ENCODE measurements around the gene ELK4.

The ELK4 gene

DNA sequence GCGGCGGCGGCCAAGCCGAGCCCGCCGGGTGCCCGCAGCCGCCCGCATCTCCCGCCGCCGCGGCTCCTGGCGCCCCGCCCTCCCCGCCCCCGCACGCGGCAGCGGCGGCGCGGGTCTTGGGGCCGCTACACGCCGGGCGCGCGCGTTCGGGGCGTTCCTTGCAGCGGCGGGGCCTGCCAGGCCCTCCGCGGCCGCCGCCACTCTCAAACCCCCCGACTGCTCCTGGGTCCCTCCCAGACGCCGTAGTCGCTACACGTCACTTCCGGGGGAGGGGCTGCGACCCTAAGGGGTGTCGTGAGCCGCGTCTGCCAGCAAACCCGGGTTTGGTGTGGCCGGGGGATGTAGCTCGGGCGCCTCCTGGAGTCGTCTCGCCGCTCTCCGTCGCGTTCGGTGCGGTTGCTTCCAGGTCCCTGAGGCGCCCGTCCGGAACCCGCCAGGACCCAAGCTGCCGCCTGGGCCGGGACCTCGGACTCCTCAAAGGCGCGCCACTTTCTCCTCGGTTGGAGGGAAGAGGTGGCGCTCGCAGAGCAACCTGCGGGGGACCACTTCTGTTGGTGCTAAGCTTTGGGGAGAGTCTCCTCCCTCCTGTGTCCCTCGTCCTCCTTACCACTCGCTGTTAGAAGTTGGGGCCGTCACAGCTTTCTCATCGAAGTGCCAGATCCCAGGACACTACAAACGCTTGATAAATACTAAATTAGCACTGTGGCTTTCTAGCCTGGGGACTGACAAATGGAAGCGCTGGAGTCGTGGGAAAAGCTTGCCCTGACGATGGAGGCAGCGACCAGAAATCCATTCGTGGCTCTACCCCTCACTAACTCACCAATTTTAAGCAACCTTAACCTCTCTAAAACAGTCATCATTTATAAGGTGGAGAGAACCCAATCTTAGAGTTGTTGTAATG is at the start of gene ELK4:
TSS of gene ELK4 (minus strand) at position 244 of the 901 bp plus-strand sequence. CDS start 8,129 bp downstream, outside the sequence.
- Histone ChIP-seq H3K4me1 (ENCODE audit: control insufficient read depth, insufficient read depth, low read length) (peaks cover 14% of the 10 kb centered on the region), H3K27ac (ENCODE audit: low read depth, low read length) (peak within 1 kb of the TSS; percentile 92), H3K36me3 (ENCODE audit: control insufficient read depth, insufficient read depth, low read length) (no peaks in the 10 kb centered on the region), H3K9ac (ENCODE audit: low read length) (peak within 1 kb of the TSS; percentile 73), H3K27me3 (ENCODE audit: control insufficient read depth, insufficient read depth, low read length) (no peaks in the 10 kb centered on the region), H3K4me3 (ENCODE audit: low read length) (peak within 1 kb of the TSS; percentile 84)

DNA sequence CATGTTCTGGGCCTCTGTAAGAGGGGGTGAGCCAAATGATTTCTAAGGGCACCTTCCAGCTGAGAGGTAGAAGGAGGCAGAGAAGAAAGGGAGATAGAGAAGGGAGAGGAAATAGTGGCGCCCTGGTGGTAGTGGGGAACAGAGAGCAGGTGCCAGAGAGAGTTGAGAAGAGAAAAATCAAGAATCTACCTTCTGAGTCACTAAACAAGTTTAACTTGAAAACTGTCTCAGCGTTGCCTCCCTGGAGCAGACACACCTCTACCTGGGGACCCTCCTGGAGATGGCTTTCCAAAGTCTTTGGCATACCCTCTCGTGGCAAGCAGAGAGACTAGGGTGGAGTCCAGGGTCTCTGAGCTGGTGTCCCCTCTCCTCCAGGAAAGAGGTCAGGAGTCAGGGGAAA is 49.6 kb upstream of the ELK4 start:
- H3K27ac ChIP-seq (ENCODE audit: low read depth, low read length): no peak overlapping the region
- no peaks in the 10 kb centered on the region for H3K27me3 ChIP-seq (ENCODE audit: control insufficient read depth, insufficient read depth, low read length)
- no peak overlapping the region for H3K4me3 ChIP-seq (ENCODE audit: low read length)
- H3K4me1 ChIP-seq (ENCODE audit: control insufficient read depth, insufficient read depth, low read length): no peaks in the 10 kb centered on the region
- H3K36me3 ChIP-seq (ENCODE audit: control insufficient read depth, insufficient read depth, low read length): no peaks in the 10 kb centered on the region
- no peak overlapping the region for H3K9ac ChIP-seq (ENCODE audit: low read length)

GRCh38 chr1:205680073-205680851 is 48.5 kb upstream of the ELK4 start, which contains the start of gene SLC45A3:
Gene SLC45A3, minus strand, starts transcription at chr1:205680509. Its CDS starts 15,853 bp downstream, at chr1:205664656.
- Histone ChIP-seq H3K4me3 (ENCODE audit: low read length) (peak within 1 kb of the TSS; percentile 71), H3K36me3 (ENCODE audit: control insufficient read depth, insufficient read depth, low read length) (no peaks in the 10 kb centered on the region), H3K27ac (ENCODE audit: low read depth, low read length) (no peak within 1 kb of the TSS), H3K4me1 (ENCODE audit: control insufficient read depth, insufficient read depth, low read length) (no peaks in the 10 kb centered on the region), H3K9ac (ENCODE audit: low read length) (no peak within 1 kb of the TSS), H3K27me3 (ENCODE audit: control insufficient read depth, insufficient read depth, low read length) (no peaks in the 10 kb centered on the region)

DNA sequence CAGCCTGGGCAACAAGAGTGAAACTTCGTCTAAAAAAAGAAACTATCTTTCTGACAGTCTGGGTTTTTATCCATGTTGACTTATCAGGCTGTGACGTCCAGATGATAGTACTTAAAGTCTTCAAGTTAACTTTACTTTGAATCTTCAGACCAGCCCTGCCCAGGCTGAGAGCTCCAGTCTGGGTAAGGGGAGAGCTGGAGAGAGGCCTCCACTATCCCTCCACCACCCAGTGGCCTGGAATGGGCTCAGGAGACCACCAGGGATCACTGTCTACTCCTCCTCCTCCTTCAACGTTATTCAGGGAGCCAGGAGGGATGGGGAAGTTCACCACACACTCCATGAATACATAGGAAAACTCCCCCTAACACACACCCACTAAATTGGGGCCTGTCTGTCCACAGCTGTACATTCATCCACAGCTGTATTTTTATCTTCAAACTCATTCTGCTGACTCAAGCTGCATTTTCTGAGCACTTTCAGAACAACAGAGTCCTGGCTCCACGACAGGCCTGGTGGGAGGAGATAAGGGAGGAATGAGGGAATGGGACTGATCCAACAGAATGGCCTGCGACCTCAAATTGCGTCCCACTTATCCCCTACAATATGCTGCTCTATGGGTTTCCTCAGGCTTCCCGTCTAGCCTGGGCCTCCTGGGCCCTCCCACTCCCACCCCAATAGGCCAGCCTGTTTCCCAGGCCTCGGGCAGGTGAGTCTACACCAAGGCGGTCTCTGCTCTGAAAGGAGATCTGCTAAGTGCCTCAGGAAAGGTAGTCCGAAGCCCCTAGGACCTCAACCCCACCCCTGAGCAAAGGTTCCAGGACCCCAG is 46.7 kb upstream of the ELK4 start:
- H3K4me1 ChIP-seq (ENCODE audit: control insufficient read depth, insufficient read depth, low read length): no peaks in the 10 kb centered on the region
- H3K4me3 ChIP-seq (ENCODE audit: low read length): peak overlapping the region; percentile 4
- no peak overlapping the region for H3K27ac ChIP-seq (ENCODE audit: low read depth, low read length)
- no peak overlapping the region for H3K9ac ChIP-seq (ENCODE audit: low read length)
- H3K27me3 ChIP-seq (ENCODE audit: control insufficient read depth, insufficient read depth, low read length): no peaks in the 10 kb centered on the region
- H3K36me3 ChIP-seq (ENCODE audit: control insufficient read depth, insufficient read depth, low read length): no peaks in the 10 kb centered on the region

- no peaks in the 10 kb centered on the region for H3K4me1 ChIP-seq (ENCODE audit: control insufficient read depth, insufficient read depth, low read length)
- no peaks in the 10 kb centered on the region for H3K36me3 ChIP-seq (ENCODE audit: control insufficient read depth, insufficient read depth, low read length)
- no peak overlapping the region for H3K4me3 ChIP-seq (ENCODE audit: low read length)
- H3K27me3 ChIP-seq (ENCODE audit: control insufficient read depth, insufficient read depth, low read length): no peaks in the 10 kb centered on the region
- no peak overlapping the region for H3K9ac ChIP-seq (ENCODE audit: low read length)
- no peak overlapping the region for H3K27ac ChIP-seq (ENCODE audit: low read depth, low read length)
Observed at GRCh38 chr1:205677167-205677566, 45.4 kb upstream of the ELK4 start.

DNA sequence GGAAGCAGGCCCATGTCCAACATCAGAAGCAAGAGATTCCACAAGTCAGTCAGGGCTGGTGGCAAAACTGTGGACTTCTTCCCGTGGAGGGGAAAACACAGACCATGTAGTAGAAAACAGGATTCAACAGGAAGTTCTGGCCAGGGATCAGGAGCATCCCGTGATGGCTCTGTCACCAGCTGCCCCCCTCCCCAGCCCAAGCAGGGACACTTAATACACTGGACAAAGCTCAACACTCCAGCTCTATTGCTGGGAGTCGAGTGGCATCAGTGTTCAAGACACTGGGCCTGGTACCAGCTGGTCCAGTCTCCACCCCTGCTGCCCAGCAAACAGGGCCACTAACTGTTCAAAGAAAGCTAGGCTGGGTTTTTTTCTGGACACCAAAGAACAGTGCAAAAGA is 44.8 kb upstream of the ELK4 start:
- Histone ChIP-seq H3K4me3 (ENCODE audit: low read length) (no peak overlapping the region), H3K9ac (ENCODE audit: low read length) (no peak overlapping the region), H3K27ac (ENCODE audit: low read depth, low read length) (no peak overlapping the region), H3K4me1 (ENCODE audit: control insufficient read depth, insufficient read depth, low read length) (no peaks in the 10 kb centered on the region), H3K36me3 (ENCODE audit: control insufficient read depth, insufficient read depth, low read length) (no peaks in the 10 kb centered on the region), H3K27me3 (ENCODE audit: control insufficient read depth, insufficient read depth, low read length) (no peaks in the 10 kb centered on the region)

- no peak overlapping the region for H3K27ac ChIP-seq (ENCODE audit: low read depth, low read length)
Observed at GRCh38 chr1:205676002-205676401, 44.2 kb upstream of the ELK4 start.

DNA sequence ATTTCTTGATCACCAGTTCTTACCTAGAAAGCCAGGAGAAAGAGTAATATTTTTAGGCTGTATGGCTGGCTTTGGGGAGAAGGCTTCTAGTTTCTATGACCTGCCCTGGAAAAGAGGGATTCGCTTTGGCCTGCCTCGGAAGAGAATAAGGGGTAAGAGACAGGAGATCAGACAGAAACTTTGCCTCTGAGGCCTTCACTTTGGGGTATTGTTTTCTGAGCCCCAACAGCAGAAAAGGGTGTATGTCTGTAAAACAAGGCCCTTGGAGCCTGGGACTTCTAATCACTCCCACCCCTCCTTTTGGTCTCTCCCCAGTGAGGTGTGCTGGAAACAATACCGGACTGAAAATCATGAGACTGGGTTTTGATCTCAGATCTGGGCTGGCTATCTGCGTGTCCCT is 43.4 kb upstream of the ELK4 start:
- Histone ChIP-seq H3K4me1 (ENCODE audit: control insufficient read depth, insufficient read depth, low read length) (no peaks in the 10 kb centered on the region), H3K27ac (ENCODE audit: low read depth, low read length) (no peak overlapping the region), H3K27me3 (ENCODE audit: control insufficient read depth, insufficient read depth, low read length) (no peaks in the 10 kb centered on the region), H3K9ac (ENCODE audit: low read length) (no peak overlapping the region), H3K36me3 (ENCODE audit: control insufficient read depth, insufficient read depth, low read length) (no peaks in the 10 kb centered on the region), H3K4me3 (ENCODE audit: low read length) (no peak overlapping the region)

More at GRCh38 chr1:205676002-205676401, 44.2 kb upstream of the ELK4 start:
- Histone ChIP-seq H3K36me3 (ENCODE audit: control insufficient read depth, insufficient read depth, low read length) (no peaks in the 10 kb centered on the region), H3K4me3 (ENCODE audit: low read length) (no peak overlapping the region), H3K27me3 (ENCODE audit: control insufficient read depth, insufficient read depth, low read length) (no peaks in the 10 kb centered on the region), H3K4me1 (ENCODE audit: control insufficient read depth, insufficient read depth, low read length) (no peaks in the 10 kb centered on the region), H3K9ac (ENCODE audit: low read length) (no peak overlapping the region)

DNA sequence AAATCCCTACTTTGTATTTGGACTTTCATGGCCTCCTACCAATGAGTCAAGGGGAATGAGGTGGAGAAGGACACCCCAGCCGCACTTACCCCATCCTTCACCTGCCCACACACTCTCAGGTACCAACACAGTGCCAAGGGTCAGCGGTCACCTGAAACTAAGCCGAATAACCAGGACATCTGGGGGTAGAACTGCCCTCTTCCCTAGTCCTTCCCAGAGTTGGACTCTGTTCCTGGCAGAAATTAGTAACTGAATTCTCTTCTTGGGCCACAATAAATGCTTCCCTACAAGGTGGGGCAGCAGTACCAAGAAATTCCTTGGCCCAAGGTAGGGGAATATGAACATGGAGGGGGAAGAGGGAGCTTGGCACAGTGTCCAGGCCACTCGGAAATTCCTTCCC is 41.2 kb upstream of the ELK4 start:
- Histone ChIP-seq H3K9ac (ENCODE audit: low read length) (no peak overlapping the region), H3K4me1 (ENCODE audit: control insufficient read depth, insufficient read depth, low read length) (no peaks in the 10 kb centered on the region), H3K27ac (ENCODE audit: low read depth, low read length) (no peak overlapping the region), H3K4me3 (ENCODE audit: low read length) (no peak overlapping the region), H3K36me3 (ENCODE audit: control insufficient read depth, insufficient read depth, low read length) (no peaks in the 10 kb centered on the region), H3K27me3 (ENCODE audit: control insufficient read depth, insufficient read depth, low read length) (no peaks in the 10 kb centered on the region)

DNA sequence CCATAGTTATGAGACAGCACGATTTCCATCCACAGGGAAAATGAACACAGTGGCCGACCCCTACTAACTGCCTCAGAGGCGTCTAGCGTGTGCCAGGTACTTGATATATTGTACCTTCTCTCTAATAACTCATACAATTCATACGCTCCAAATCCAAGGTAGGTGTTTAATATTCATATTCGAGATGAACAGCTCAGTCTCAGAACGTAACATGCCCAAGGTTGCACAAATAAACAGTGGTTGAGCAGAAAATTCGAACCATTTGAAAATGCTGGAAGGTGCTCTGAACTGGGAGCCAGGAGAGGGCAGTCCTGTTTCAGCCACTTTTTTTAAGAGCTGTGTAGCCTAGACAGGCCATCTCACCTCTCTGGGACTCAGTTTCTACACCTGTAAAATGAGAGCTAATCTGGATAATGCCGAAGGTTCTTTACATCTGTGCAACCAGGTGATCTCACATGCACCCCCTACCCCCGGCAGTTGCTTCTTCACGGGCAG is 40.6 kb upstream of the ELK4 start:
- H3K9ac ChIP-seq (ENCODE audit: low read length): no peak overlapping the region
- H3K27ac ChIP-seq (ENCODE audit: low read depth, low read length): no peak overlapping the region
- H3K36me3 ChIP-seq (ENCODE audit: control insufficient read depth, insufficient read depth, low read length): no peaks in the 10 kb centered on the region
- no peaks in the 10 kb centered on the region for H3K27me3 ChIP-seq (ENCODE audit: control insufficient read depth, insufficient read depth, low read length)
- H3K4me1 ChIP-seq (ENCODE audit: control insufficient read depth, insufficient read depth, low read length): no peaks in the 10 kb centered on the region
- no peak overlapping the region for H3K4me3 ChIP-seq (ENCODE audit: low read length)

GRCh38 chr1:205670611-205671430 is 39.0 kb upstream of the ELK4 start:
- Histone ChIP-seq H3K36me3 (ENCODE audit: control insufficient read depth, insufficient read depth, low read length) (no peaks in the 10 kb centered on the region), H3K4me1 (ENCODE audit: control insufficient read depth, insufficient read depth, low read length) (no peaks in the 10 kb centered on the region), H3K9ac (ENCODE audit: low read length) (no peak overlapping the region), H3K27me3 (ENCODE audit: control insufficient read depth, insufficient read depth, low read length) (no peaks in the 10 kb centered on the region), H3K4me3 (ENCODE audit: low read length) (no peak overlapping the region), H3K27ac (ENCODE audit: low read depth, low read length) (no peak overlapping the region)
